GM21737 (cell line): ENCODE data around the gene TRPM3.
A peak's percentile ranks its signal among the peaks of the same experiment; 100 is the strongest.

Source experiments
- ATAC-seq: cut with Tn5 transposase; IDR thresholded peaks from one replicate; pipeline ENCODE4 v1.9.1; 2021; ENCODE audit warnings: mild to moderate bottlenecking, moderate library complexity; ENCODE audit not compliant: unreplicated experiment

The TRPM3 gene

GRCh38 chr9:70564468-70565335 lies 556.7 kb downstream of the TRPM3 start:
- ATAC-seq, result no peak

- ATAC-seq, result peak; percentile 96
These were observed 557.8 kb downstream of the TRPM3 start for GRCh38 chr9:70563431-70564204.

- ATAC-seq, result no peak
These were observed 558.4 kb downstream of the TRPM3 start for GRCh38 chr9:70563010-70563409.

GRCh38 chr9:70561786-70562395 lies 559.5 kb downstream of the TRPM3 start:
- ATAC-seq, result no peak

GRCh38 chr9:70561111-70561510 lies 560.3 kb downstream of the TRPM3 start:
- no peak for ATAC-seq

GRCh38 chr9:70559102-70559501 lies 562.3 kb downstream of the TRPM3 start:
- ATAC-seq, result no peak

- ATAC-seq, result peak; percentile 96
These were observed 563.6 kb downstream of the TRPM3 start for GRCh38 chr9:70557661-70558369.

- ATAC-seq, result no peak
These were observed 564.6 kb downstream of the TRPM3 start for GRCh38 chr9:70556771-70557170.

- no peak for ATAC-seq
These were observed 566.5 kb downstream of the TRPM3 start for GRCh38 chr9:70554881-70555280.

GRCh38 chr9:70553707-70554673 lies 567.4 kb downstream of the TRPM3 start:
- ATAC-seq, result no peak

GRCh38 chr9:70552561-70552960 lies 568.9 kb downstream of the TRPM3 start:
- ATAC-seq, result no peak

- ATAC-seq, result no peak
These were observed 569.6 kb downstream of the TRPM3 start for GRCh38 chr9:70551801-70552200.

GRCh38 chr9:70551396-70551795 lies 570.0 kb downstream of the TRPM3 start:
- no peak for ATAC-seq

GRCh38 chr9:70549926-70550325 lies 571.5 kb downstream of the TRPM3 start:
- ATAC-seq, result no peak

- ATAC-seq, result no peak
These were observed 579.0 kb downstream of the TRPM3 start for GRCh38 chr9:70542311-70542931.

- ATAC-seq, result no peak
These were observed 581.4 kb downstream of the TRPM3 start for GRCh38 chr9:70540016-70540415.

GRCh38 chr9:70539526-70539925 lies 581.9 kb downstream of the TRPM3 start:
- no peak for ATAC-seq

- ATAC-seq, result no peak
These were observed 582.4 kb downstream of the TRPM3 start for GRCh38 chr9:70539001-70539400.

- no peak for ATAC-seq
These were observed 584.3 kb downstream of the TRPM3 start for GRCh38 chr9:70537084-70537483.
